Epidermal melanocyte (primary cell): Measurements from ENCODE around the gene DSC1.
"Not testable (repeated sequence)": the region's sequence is repeated elsewhere in the genome, so short reads cannot be mapped to it uniquely, and the experiment has no call there.

Experiments
- DNase-seq: peaks from one replicate; pipeline ENCODE4 v3.0.0; 2011; ENCODE audit warnings: low spot score; ENCODE audit not compliant: insufficient read length

The DSC1 gene

DNA sequence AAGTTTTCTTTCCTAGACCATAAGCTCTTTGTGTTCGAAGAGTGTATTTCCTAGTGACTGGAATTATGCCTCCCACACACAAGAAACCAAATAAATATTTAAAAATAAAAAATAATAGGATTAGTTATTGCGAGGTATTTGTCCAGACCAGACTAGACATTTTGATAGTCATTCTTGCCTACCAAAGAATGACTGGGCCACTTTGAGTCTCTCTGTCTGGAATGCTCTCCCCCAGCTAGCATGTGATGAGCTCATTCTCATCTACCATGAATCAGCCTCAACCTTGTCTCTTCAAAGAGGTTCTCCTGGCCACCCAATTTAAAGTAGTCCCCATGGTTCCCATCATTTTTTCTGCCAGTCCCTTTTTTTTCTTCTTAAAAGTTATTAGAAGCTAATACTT, 13.9 kb upstream of the DSC1 start:
- no peak for DNase-seq

DNA sequence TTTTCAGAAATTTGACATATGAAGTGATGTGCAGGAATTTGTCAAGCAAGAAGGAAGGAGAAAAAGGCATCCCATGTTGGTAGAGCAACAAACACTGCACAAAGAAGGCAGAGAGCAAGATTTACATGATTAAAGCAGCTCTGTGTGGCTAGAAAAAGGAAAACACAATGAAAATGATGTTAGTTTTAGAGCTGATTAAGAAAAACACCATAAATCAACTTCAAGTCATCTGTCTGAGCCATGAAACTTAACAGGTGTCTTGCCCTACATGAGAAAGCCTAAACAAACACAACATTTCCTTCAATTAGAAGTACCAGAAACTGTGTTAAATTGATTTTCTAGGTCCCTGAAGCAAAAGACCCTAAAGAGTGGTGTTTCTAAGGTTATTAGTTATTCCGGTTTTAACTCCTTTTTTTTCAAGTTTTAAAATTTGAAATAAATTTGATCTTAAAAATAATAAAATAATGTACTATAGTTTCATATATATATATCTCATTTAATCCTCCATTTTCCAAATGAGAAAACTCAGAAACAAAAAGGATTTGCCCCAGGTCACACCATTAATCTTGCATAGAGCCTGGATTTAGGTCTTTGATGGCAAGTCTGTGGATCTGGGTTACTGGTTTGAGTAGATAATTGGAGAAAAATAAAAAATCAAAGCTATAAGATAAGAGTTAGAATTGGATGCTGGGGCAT, 8.6 kb upstream of the DSC1 start:
- DNase-seq: no peak

DNA sequence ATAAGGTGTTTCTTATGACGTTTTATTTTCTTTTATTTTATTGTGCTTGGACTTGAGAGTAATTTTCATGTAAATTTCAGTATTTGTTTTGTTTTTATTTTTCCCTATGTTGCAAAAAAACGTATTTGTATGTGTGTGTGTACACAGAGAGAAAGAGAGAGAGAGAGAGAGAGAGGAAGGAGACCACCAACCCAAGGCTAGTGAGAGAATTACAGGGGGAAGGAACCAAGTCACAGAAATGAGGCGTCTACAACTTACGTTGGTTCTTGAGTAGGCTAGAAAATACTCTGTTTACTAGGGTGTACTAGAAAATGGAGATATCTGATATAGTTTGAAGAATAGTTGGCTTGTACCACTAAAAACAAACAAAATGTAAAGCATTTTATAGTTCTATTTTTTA, 7.7 kb upstream of the DSC1 start:
- DNase-seq: no peak

DNA sequence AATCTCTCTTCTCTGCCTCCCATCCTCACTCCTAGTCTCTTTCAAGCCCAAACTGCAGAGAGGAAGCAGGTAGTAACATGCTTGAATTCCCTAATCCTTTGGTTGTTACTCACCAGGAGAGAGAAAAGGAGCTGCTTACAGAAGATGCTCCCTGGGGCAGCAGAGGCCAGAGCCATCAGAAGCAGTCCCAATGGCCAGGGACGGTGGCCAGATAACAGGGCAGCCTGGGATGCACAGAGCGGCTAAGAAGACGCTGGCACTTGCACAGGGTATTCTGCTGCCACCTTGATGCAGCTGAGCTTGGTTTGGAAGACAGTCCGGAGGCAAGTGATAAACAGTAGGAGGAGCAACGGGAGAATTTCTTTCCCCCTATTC, 250 bp downstream of the DSC1 start:
- no peak for DNase-seq

DNA sequence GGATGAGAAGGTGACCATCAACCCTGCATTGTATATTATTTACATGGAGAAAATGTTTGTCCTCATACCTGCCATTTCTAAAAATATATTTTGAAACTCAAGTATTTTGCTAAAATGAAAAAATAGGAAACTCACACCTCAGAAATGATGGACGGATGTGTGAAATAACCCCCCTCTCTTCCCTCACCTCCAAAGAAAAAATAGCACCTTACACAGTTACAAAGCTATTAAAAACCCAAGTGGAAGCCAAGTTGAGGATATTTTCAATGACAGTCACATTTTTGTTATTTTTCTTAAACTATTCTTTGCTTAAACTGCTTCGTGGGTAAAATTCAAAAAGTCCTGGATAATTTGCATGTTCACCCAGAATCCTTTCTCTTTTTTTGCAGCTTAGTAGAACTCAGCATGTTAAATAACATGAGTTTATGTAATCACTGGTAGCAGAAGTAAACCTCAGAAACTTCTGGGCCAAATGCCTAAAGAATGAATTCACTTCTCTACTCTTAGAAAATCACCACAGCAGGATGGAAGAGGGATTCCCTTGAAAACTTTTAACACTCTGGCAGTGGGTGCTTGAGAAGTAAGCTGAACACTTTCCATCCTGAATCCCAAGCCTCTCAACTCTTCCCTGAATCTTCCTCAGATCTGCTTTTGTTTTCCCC, 768 bp downstream of the DSC1 start:
- no peak for DNase-seq

DNA sequence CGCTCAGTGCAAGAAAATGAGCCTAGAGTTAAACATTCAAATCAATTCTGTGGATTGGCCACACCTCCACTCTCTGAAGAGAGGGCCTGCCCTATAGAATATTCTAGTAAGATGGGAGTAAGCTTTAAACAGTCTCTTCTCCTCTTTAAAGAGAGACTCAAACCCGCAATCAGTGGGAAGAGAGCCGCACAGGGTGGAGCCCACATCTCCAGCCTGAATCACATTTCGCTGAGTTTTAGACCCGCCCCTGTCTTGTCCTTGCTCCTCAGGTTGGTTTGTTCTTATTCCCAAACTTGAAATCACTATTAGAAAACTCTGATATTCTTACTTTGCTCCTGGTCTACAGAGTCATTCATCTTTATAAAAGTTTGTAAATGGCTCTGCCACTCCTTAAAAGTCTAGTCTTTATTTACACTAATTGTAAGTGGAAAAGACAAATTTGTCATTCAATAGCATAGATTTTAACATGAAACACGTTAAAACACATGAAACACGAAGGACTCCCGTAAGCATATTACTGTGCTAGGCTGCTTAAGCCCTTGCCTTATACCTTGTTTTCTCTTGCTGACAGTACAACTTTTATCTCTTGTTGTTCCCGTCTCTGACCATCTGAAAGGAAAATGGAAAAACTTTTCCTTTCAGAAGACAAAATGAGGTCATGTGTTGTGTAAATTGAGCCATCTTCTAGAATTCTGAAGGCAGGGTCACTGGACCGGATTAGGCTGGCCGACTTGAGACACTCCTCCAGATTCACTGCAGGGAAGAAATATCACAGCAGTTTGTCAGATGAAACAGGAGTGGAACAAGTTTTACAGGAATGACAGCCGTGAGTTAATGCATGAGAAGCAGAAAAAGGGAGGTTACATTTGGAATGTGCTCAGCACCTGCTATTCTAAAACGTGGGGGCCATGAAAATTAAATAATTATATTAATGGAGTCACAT, 5.6 kb downstream of the DSC1 start:
- DNase-seq: no peak

DNA sequence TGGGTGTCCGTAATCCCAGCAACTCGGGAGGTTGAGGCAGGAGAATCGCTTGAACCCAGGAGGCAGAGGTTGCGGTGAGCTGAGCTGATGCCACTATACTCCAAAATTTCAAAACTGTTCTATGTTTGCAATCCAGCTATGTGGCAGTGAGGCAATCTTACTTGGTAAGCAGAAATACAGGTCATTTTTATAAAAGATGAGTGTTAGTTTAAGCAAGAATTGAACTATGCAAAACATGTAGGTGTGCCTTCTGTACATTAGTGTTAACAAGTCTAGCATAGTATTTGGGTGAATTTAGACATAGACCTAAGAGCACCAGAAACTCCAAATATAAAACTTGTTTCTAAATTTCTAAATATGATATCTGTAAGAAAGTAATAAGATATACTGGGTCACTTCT, 7.2 kb downstream of the DSC1 start:
- DNase-seq: no peak

DNA sequence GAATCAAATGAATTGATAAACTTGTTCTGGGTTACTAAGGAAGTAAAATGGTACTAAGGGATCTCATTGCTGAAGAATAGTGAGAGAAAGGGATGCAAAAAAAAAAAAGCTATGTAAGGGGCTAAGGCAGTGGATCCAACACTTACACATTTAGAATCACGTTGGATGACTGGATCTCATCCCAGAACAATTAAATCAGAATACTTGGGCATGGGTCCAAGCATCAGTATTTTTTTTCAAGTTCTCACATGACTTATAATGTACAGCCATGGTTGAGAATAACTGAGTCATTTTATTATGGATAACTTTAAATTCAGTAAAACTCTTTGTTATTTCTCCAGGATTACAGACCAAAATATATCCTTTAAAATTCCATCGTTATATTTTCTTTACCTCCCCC, 8.5 kb downstream of the DSC1 start:
- no peak for DNase-seq

DNA sequence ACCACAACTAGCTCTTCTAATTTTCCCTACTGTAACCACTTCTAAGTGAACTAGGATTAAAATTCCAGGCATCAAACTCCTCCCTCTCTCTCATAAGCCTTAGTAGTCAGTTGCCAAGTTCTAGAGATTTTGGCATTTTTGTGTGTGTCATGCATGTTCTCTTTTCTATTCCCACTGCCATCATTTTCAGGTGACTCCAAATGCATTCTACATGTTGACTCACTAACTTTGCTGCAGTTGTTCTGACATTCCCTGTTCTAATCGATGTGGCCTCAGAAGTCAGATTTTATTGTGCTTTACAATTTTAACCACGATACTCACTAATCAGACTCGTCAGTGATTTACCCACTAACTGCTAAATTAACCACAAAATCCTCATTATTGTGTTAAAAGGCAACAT, 13.3 kb downstream of the DSC1 start:
- DNase-seq: no peak

DNA sequence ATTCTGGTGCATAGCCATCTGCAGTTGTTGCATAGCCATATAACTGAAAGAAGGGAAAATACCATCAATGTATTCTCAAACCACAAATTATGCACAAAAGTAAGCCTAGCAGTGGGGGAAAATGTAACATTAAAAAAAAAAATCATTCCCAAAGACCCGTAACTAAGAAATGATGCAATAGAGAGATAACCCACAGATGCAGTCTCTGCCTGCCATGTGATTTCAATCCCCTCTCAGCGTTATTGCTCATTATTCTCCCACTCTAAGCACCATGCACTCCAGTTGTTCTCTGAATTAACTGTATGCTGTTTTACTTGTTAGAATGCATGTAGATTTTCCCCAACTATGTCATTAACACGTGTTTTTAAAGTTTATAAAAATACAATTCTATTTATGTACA, 14.1 kb downstream of the DSC1 start:
- no peak for DNase-seq

DNA sequence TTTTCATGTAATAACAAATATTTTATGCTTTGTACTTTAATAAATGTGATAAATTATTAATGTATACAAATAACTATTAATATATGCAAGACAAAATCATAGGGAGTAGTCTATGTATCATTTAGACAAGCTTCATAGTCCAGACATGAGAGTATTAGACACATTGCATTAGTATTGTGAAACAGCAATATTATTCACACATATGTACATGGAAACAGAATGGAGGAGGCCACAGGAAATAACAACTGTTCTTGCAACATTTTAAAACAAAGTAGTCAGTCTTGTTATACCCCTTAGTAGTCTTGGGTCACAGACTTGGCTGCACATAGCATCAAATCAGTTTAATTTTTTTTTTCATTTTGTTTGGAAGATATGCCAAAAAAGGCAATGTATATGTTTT, 15.8 kb downstream of the DSC1 start:
- no peak for DNase-seq

DNA sequence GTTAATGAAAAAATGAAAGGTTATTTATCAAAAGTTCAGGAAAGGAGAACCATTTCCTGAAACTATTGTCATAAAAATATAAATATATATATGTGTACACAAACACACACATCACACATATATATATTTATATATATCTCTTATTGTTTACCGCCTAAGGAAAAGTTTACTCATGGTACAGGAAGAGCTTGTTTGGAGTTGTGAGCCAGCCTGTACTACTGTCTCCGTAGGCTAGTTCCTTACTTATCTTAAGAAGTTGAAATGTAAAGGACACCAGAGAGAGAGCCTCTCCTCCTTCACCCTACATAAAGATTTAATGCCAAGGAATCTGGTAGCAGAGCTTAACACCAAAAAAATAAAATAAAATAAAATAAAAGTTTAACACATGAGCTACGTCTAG, 19.6 kb downstream of the DSC1 start:
- DNase-seq: no peak

DNA sequence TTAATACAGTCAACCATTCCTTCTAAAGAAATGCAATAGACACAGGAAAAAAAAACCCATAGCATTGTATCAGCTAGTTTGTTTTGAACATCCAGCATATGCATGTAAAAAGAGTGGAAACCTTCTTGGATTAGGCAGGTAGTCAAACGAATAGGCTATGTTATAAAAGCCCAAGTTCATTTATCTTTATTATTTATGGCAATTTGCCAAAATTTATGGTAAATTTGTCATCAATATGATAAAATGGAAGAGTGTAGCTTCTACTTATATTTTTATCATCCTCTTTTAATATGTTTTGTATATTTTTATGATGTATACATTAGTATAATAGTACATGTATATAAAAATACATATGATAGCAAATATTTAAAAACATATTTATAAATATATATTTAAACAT, 23.9 kb downstream of the DSC1 start:
- DNase-seq: no peak

DNA sequence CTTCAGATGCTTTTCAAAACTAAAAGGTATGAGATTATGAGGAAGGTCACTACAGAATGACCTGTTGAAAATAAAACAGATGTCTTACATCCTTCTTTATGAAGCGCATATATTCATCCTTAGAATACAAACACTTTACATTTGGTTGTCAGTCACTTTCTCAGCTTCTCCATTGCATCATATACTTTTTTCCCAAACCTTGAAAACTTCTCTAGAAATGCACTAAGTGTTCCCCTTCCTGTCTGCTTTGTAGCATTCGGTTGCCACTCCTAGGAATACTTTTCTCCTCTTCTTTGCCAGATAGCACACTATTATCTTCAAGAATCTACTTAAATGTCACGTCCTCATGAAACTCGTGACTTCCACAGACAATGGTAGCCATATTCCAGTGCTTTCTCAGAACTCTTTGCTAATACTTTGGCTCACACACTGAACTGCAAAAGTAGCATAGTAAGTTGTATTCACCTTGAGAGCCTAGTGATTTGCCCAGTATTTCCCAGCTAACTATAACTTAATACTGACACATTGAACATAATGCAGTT, 27.6 kb downstream of the DSC1 start:
- DNase-seq: no peak

DNA sequence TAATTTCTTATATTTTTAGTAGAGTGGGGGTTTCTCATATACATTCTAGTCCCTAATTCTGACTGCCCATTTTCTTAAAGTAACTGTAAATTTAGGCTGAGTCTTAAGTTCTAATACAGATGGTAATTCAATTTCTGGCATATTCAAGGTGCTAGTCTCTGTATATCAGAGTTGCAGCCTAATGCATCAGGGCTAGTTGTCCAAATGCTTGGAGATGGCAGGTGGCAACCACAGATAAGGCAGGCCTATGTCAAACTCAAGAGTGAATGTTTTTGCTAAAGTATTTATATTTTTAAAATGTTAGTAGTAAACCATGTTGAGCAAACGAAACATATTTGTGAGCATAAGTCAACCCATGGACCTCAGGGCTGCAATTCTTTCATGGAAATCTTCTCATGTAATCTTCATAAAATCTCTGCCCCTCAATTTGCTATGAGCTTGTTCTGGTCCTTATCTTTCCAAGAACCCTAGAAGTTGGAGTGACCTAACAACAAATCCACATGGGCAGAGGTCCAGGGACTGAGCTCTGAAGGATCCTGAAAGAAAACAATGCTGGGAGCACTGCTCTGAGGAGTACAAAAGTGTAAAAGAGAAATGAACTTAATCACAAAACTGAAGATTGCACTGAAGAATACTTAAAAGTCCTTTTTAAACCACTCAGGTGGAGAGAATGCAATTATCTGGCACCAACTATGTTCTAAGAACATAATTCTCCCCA, 33.1 kb downstream of the DSC1 start:
- no peak for DNase-seq

DNA sequence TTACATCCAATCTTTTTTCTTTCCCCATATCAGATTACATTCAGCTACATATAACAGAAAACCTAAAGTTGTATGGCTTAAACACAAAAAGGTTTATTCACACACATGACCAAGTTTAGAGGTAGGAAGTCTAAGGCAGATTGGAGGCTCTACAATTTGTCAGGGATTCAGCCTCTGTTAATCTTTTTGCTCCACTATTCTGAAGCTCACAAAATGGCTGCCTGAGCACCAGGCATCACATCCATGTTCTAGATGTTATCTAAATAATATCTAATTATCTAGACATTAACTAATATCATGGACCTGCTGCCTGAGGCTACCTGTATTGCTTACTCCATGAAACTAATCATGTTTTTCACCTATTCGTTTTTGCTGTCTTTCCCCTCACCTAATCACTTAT, 36.8 kb downstream of the DSC1 start:
- no peak for DNase-seq

DNA sequence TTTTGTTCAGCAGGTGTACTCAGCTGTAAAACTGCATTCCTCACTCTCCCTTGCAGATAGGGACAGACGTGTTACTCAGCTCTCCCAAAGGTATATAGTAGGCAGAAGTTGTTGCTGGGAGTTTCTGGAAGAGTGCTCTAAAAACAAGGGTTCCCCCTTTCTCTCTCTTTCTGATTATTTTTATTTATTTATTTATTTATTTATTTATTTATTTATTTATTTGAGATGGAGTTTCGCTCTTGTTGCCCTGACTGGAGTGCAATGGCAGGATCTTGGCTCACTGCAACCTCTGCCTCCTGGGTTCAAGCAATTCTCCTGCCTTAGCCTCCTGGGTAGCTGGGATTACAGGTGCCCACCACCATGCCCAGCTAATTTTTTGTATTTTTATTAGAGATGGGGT, 39.5 kb downstream of the DSC1 start:
- not testable (repeated sequence) for DNase-seq

DNA sequence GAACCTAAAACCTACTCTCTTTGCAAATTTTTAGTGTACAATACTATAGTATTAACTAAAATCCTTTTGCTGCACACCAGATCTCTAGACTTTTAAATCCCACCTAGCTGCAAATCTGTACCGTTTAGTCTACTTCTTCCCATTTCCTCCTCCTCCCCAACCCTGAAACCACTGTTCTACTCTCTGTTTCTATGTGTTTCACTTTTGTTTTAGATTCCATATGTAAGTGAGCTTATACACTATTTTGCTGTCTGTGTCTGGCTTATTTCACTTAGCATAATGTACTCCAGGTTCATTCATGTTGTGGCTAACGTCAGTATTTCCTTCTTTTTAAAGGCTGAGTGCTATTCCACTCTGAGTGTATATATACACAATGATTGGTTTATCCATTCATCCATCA, 42.1 kb downstream of the DSC1 start:
- DNase-seq: no peak

DNA sequence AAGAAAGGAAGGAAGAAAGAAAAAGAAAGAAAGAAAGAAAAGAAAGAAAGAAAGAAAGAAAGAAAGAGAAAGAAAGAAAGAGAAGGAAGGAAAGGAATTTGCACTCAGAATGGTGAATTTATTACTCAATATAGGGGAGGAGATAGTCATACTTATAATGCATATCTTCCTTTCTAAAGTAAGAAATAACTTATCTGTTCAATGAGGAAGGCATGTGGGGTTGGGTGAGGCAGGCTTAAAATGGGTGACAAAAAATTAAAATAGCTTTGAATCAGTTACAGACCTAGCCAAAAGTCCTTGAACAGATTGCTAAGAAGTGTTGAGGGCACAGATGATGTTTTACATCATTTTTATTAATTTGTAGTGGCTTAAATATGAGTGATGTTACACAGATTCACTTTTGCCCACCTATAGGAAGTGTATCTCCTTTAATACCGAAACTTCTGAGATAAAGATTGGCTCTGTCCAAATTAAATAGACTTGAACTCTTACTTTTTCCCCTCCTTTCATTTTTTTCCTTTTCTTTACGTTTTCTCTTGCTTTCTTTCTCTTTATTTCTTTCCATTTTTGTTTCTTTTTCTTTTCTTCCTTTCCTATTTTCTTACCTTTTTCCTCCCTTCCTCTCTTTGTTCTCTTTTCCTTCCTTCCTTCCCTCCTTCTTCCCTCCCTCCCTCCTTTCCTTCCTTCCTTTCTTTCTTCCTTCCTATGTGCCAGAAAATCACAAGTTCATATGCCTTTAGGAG, 45.6 kb downstream of the DSC1 start:
- no peak for DNase-seq

DNA sequence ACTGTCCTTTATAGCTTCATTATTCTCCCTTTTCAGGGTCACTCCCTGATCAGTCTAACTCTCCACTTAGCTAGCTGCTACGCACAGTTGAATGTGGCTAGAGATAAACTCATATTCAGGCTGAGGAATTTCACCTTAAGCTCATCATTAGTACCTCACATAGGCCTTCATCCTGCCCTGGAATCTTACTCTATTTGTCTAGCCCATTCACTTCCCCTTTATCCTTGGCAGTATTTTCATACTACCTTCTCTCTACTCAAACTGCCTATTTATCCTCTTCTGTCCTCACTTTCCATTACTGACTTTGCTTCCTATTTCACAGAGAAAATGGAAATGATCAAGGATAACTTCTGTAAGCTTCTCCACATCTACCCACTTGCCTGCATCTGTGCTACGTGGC, 49.9 kb downstream of the DSC1 start:
- DNase-seq: no peak

DNA sequence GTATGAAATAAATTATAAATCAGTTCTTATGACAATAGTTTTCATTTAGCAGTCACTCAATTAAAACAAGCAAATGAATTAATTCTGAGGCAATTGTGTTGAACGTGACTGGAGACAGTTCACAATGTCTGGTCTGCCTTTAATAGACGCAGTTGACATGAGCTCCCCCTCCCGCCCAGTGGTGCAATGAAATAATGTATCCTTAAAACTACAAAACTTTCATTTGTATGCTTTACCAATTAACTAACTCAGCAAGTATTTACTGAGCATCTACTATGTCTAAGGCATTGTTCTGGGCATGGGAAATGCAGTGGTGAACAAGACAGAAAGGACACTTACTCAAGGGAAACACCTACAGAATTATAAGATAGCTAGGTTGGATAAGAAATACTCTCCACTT, 56.9 kb downstream of the DSC1 start:
- no peak for DNase-seq
